GM18858 (cell line): Measurements from ENCODE around the gene BAG3.
"Not testable (repeated sequence)": the region's sequence is repeated elsewhere in the genome, so short reads cannot be mapped to it uniquely, and the experiment has no call there.

Experiments used
- ATAC-seq: cut with Tn5 transposase; IDR thresholded peaks from one replicate; pipeline ENCODE4 v1.9.1; 2021; ENCODE audit not compliant: unreplicated experiment

The BAG3 gene

GRCh38 chr10:119640384-119640783 is 10.8 kb upstream of the BAG3 start:
- ATAC-seq, result no peak

DNA sequence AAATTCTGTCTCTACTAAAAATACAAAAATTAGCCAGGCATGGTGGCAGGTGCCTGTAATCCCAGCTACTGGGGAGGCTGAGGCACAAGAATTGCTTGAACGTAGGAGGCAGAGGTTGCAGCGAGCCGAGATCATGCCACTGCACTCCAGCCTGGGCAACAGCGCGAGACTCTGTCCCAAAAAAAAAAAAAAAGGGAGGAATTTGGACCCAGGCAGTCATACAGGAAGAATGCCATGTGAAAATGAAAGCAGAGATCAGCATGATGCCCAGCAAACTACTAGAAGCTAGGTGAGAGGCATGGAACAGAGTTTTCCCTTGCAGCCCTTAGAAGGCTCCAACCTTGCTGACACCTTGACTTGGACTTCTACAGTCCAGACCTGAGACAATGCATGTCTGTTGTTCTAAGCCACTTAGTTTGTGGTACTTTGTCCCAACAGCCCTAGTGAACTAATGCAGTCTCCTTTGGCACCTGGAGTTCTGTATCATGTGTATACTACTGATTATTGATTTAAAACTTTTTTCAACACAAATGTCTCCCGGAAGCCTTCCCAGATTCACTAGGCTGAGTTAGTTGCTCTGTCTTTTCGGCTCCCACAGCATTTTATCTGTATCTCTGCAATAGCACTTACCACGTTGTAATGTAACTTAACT is 10.2 kb upstream of the BAG3 start:
- no peak for ATAC-seq

DNA sequence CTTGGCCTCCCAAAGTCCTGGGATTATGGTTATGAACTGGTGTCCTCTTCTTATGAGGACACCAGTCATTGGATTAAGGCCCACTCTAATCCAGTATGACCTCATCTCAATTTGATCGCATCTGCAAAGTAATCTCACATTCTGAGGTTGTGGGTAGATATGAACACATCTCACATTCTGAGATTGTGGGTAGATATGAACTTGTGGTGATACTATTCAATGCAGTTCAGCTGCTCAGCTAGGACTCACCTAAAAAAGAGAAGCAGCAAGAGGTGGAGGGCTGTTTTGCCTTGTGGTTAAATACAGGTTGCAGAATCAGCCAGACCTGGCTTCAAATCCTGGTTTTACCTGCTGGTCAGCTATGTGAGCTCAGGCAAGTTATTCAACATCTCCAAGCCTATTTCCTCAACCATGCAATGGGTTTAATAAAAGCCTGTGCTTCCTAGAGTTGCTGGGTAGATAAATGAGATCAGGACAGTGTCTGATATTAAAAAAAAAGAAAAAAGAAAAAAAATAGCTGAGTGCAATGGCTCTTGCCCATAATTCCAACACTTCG is 8.5 kb upstream of the BAG3 start:
- no peak for ATAC-seq

- no peak for ATAC-seq
These were observed 7.6 kb upstream of the BAG3 start for GRCh38 chr10:119643306-119644204.

DNA sequence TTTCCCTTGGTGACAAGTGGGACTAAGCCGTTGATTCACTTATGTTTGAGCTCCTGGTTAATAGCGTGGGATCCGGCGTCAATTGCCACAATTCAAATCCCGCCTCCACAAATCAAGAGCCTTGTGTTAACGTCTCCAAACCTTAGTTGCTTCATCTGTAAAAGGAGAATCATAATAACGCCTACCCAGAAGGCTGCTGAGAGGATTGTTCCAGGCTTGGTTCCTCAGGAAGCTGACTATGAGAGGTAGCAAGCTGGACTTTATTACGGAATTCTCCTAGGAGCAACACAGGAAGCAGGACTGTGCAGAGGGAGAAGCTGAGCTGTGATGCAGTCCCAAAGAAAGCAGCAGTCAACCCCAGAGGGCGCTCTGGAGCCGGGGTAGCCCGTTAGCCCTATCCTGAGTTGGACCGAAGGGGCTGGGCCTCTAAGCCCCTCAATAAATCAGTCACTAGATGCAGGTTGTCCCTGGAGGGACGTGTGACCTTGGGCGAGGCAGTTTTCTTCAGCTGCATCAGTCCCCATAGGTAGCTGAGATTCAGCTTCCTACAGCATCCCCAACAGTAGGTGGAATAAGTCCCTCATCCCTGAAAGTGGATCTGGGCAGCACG is 6.9 kb upstream of the BAG3 start:
- no peak for ATAC-seq

DNA sequence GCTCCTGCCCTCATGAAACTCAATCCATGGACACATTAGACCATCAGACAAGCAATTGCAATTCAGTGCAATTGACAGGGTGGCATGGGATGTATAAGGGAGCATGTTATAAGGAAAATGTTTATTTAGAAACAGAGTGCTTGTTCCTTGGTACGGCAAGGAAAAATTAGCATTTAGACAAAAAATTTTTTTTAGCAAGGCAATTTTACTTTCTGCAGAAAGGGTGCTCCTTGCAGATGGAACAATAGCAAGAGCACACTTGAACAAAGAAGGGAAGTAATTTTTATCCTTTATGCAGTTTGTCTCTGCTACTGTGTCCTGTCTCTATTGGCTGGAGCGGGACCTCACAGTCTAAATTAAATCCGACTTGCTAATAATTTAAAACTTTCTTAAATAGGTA is 6.2 kb upstream of the BAG3 start:
- no peak for ATAC-seq

DNA sequence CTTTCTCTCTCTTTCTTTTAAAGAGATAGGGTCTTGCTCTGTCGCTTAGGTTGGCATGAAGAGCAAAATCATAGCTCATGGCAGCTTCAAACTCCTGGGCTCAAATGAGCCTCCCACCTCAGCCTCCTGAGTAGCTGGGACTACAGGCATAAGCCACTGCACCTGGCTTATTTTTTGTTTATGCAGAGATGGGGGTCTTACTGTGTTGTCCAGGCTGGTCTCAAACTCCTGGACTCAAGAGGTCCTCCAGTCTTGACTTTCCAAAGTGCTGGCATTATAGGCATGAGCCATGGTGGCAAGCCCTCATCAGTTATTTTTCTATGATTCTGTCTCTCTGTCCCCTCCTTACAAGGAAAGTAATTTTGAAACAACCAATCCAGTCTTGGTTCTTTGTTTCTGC is 1.1 kb upstream of the BAG3 start:
- ATAC-seq, result no peak

DNA sequence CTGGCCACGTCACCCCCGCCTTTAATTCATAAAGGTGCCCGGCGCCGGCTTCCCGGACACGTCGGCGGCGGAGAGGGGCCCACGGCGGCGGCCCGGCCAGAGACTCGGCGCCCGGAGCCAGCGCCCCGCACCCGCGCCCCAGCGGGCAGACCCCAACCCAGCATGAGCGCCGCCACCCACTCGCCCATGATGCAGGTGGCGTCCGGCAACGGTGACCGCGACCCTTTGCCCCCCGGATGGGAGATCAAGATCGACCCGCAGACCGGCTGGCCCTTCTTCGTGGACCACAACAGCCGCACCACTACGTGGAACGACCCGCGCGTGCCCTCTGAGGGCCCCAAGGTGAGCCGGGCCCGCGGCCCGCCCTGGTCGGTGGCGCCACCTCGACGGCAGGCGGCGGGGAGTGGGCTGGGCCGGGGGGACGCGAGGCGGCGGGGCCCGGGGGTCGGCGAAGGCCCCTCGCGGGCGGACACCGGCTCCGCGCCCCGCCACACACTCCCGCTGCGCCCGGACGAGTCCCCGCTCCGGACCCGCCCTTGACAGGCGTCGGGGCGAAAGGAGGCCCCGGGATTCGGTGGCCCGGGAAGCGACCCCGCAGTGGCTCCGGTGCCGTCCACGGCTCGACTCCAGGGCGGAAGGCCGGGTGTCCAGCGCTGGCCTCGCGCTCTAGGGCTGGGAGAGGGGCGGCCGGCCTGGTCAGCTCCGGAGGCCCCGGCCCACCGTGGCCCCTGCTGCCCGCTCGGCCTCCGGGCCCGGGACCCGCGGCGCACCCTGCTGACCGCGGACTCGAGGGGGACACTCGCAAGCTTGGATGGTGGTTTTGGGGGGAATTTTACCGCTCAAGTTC is 557 bp downstream of the BAG3 start:
- ATAC-seq, result no peak

- ATAC-seq, result no peak
These were observed 1.2 kb downstream of the BAG3 start for GRCh38 chr10:119652361-119652730.

DNA sequence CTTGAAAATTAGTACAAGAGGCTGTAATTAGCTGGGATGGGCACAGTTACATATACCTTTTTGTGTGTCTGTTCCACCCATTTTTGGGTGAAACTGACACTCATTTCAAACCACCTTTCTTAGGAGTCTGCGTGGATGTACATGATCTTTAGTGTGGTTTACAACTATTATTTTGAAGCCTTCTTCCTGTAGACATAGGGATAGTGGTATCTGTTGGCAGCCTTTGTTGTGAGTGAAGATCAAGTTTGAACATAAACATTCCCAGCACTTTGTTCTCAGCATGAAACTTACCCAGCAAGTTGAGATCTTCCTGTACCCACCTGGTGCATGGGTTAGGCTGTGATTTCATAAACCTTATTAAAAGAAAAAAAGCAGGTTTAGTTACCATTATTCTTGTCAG is 2.0 kb downstream of the BAG3 start:
- ATAC-seq, result no peak

GRCh38 chr10:119653916-119654315 is 2.7 kb downstream of the BAG3 start:
- ATAC-seq, result no peak

GRCh38 chr10:119654540-119654939 is 3.4 kb downstream of the BAG3 start:
- no peak for ATAC-seq

DNA sequence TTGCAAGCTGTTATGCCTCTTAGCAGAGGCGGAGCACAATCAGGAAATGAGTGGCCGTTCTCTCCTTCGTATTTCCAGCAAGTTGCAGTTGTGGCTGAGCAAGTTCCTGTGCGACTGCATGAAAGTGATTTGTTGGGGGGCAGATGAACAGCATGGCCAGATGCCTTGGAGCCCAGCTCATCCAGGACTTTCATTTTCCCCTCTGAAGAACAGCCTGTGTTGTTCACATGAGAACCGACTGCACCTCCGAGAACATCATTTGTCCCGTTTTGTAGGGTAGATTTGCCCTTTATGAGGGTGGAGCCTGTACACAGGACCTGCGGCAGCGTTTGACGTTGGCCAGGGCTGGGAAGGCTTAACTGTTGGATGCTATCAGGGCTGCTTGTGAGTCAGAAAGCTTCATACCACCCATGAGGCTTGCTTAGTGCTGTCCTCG is 4.4 kb downstream of the BAG3 start:
- ATAC-seq, result no peak

DNA sequence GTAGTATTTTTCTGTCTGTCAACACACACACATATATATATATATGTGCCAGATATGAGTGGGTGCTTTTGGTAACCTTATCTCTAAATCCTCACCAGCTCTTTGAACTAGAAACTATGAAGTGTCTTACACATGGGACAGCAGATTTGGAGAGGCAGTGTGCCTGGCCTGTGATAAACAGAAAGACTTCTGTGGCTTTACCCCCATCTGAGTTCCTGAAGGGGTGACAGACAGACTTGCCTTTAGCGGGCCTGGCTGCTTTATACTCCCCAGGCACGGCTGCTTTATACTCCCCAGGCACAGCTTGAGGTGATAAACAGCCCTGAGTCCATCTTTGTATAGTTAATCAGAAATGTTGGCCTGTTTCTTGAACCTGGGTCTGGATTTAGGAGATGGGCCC is 5.6 kb downstream of the BAG3 start:
- ATAC-seq, result no peak

DNA sequence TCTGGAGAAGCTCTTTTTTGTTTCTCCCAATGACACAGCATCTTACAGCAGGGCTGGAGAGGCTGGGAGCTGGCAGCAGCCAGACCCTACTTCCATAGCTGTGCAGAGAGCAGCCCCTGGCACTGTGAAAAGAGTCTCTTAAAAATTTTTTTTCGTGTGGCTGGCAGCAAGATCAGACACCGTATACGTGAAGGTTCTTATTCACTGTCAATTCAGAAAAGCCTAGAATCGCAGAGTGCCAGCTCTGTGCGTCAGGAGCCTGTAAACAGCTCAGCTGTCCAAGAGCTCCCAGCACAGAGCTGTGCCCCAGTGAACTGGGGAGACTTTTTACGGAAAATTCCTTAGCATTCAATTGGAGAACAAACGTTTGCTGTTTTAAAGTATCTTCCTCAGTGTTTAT is 6.5 kb downstream of the BAG3 start:
- no peak for ATAC-seq

DNA sequence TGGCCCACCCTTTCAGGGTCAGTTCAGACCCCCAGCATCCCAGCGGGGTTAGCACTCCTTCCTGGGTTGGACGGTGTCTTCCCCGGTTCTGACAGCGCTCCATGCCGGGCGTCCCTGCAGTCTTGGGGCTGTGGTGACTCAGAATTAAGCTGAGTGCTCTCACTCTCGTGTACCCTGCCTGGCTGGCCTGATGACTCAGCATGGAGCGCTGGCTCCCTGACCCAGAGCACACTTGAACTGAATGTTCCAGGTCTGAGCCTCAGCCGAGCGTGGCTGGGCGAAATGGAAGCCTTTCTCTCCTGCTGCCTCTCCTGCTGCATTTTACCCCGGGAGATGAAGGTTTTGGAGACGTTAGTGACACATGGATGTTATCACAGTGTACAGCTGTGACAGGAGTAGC is 7.1 kb downstream of the BAG3 start:
- no peak for ATAC-seq

DNA sequence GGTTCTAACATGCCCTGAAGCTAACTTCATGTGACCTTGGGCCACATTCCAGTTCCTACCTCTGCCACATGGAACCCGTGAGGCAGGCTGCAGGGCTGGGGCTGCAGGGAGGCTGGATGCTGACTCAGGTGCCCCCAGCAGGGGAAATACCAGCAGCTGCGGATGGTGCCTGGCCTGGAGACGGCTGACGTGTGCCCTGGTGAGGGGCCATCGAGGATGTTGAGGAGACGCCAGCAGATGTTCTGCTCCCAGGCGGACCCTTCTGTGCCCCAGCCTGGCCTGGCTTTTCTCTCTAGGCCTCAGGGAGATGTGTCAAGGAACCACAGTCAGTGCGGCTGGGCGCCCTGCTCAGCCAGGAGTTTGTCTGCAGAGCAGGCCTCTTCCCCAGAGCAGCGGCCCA is 8.8 kb downstream of the BAG3 start:
- ATAC-seq, result no peak

DNA sequence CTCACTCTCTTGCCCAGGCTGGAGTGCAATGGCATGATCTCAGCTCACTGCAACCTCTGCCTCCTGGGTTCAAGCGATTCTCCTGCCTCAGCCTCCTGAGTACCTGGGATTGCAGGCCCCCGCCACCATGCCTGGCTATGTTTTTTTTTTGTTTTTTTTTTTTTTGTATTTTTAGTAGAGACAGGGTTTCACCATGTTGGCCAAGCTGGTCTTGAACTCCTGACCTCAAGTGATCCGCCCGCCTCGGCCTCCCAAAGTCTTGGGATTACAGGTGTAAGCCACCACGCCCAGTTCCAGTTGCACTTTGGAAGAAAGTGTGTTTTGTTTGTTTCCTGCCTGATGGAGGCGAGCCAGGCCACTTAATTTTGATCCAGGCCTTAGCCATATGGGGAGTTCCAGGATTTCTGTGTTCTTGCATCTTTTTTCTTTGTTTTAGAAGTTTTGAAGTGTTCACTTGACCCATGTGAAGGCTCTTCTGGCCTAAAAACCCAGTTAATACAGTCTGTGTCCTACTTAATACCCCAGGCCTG is 11.0 kb downstream of the BAG3 start:
- ATAC-seq, result not testable (repeated sequence)

- ATAC-seq, result no peak
These were observed 12.9 kb downstream of the BAG3 start for GRCh38 chr10:119663866-119664698.
